ENCODE results near the gene TMEM147. TPM values are rescaled to one million over a fixed set of nuclear protein-coding genes. Genes with fewer than 3 reads are reported as not detected.

The TMEM147 gene
- total and polyA plus RNA-seq, 7 donors, result 24.5 to 123 (median 68.3) TPM

GRCh38 chr19:35563207-35563829, 17.9 kb downstream of the TMEM147 start, which contains the start of gene ATP4A:
ATP4A (minus strand) TSS chr19:35563658; CDS start chr19:35563629, 29 bp downstream.
- no peaks in the 10 kb centered on the region for H3K9me3 ChIP-seq
- no peak for TF ChIP-seq POLR2AphosphoS5 (IDR thresholded peaks at IDR 0.05)
- no peak for TF ChIP-seq CTCF (IDR thresholded peaks at IDR 0.05)
- TF ChIP-seq EP300 (IDR thresholded peaks at IDR 0.05), result no peak
- no peak for TF ChIP-seq POLR2A (IDR thresholded peaks at IDR 0.05)
- H3K4me3 ChIP-seq, result no peak within 1 kb of the TSS
- H3K27me3 ChIP-seq, result peaks cover 8 to 55% (median 25%) of the 10 kb centered on the region in 3 donors
- no peak for DNase-seq
- intact Hi-C loops (cut with DNase I), result no loop called here
- H3K4me1 ChIP-seq, result peaks cover 0 to 4% (median 2%) of the 10 kb centered on the region in 4 donors
- no peak within 1 kb of the TSS for H3K27ac ChIP-seq
- 67 to 72% methylated on average over 15 of the region's 15 CpGs for WGBS, 2 donors
- H3K36me3 ChIP-seq, result no peaks in the 10 kb centered on the region

GRCh38 chr19:35565016-35565856, 19.8 kb downstream of the TMEM147 start:
- Histone ChIP-seq H3K4me3 (no peak overlapping the region), H3K36me3 (no peaks in the 10 kb centered on the region), H3K27ac (no peak overlapping the region), H3K27me3 (peaks cover 0 to 42% (median 6%) of the 10 kb centered on the region in 3 donors), H3K9me3 (no peaks in the 10 kb centered on the region), H3K4me1 (no peaks in the 10 kb centered on the region)
- TF ChIP-seq POLR2AphosphoS5 (IDR thresholded peaks at IDR 0.05), result no peak
- no peak for TF ChIP-seq EP300 (IDR thresholded peaks at IDR 0.05)
- no peak for TF ChIP-seq CTCF (IDR thresholded peaks at IDR 0.05)
- TF ChIP-seq POLR2A (IDR thresholded peaks at IDR 0.05), result no peak
- DNase-seq, result no peak
- intact Hi-C loops (cut with DNase I), result no loop called here
- WGBS, 2 donors, result 70 to 81% methylated on average over 12 of the region's 12 CpGs

- H3K36me3 ChIP-seq, result no peaks in the 10 kb centered on the region
- H3K27me3 ChIP-seq, result peaks cover 0 to 37% (median 0%) of the 10 kb centered on the region in 3 donors
- H3K4me3 ChIP-seq, result no peak overlapping the region
- H3K9me3 ChIP-seq, result no peaks in the 10 kb centered on the region
- DNase-seq, result no peak
- 74 to 84% methylated on average over 7 of the region's 7 CpGs for WGBS, 2 donors
- TF ChIP-seq POLR2AphosphoS5 (IDR thresholded peaks at IDR 0.05) (no peak), EP300 (IDR thresholded peaks at IDR 0.05) (no peak), CTCF (IDR thresholded peaks at IDR 0.05) (no peak), POLR2A (IDR thresholded peaks at IDR 0.05) (no peak)
- H3K4me1 ChIP-seq, result no peaks in the 10 kb centered on the region
- intact Hi-C loops (cut with DNase I), result no loop called here
- no peak overlapping the region for H3K27ac ChIP-seq
Measured at GRCh38 chr19:35566738-35567137, 21.3 kb downstream of the TMEM147 start.

GRCh38 chr19:35569281-35569781, 23.9 kb downstream of the TMEM147 start:
- Histone ChIP-seq H3K4me1 (no peaks in the 10 kb centered on the region), H3K9me3 (no peaks in the 10 kb centered on the region), H3K36me3 (no peaks in the 10 kb centered on the region), H3K27me3 (peaks cover 0 to 20% (median 0%) of the 10 kb centered on the region in 3 donors), H3K4me3 (no peak overlapping the region), H3K27ac (no peak overlapping the region)
- no peak for DNase-seq
- TF ChIP-seq EP300 (IDR thresholded peaks at IDR 0.05) (no peak), POLR2AphosphoS5 (IDR thresholded peaks at IDR 0.05) (no peak), CTCF (IDR thresholded peaks at IDR 0.05) (no peak), POLR2A (IDR thresholded peaks at IDR 0.05) (no peak)
- intact Hi-C loops (cut with DNase I), result no loop called here
- 40 to 65% methylated on average over 5 of the region's 5 CpGs for WGBS, 2 donors
